Activated CD4-positive, alpha-beta T cell treated with anti-CD3 and anti-CD28 coated beads, Interleukin-2, amount 50 U/mL, for 48 hours (primary cell): ENCODE measurements around the gene CERCAM.
"Not testable (repeated sequence)": the region's sequence is repeated elsewhere in the genome, so short reads cannot be mapped to it uniquely, and the experiment has no call there.

ENCODE experiments used
- DNase-seq, 2 experiments: peaks; one replicate each; pipeline ENCODE4 v3.0.0-alpha.2; 2020

The CERCAM gene

GRCh38 chr9:128393970-128394369 lies 26.7 kb upstream of the CERCAM start:
- no peak for DNase-seq

DNA sequence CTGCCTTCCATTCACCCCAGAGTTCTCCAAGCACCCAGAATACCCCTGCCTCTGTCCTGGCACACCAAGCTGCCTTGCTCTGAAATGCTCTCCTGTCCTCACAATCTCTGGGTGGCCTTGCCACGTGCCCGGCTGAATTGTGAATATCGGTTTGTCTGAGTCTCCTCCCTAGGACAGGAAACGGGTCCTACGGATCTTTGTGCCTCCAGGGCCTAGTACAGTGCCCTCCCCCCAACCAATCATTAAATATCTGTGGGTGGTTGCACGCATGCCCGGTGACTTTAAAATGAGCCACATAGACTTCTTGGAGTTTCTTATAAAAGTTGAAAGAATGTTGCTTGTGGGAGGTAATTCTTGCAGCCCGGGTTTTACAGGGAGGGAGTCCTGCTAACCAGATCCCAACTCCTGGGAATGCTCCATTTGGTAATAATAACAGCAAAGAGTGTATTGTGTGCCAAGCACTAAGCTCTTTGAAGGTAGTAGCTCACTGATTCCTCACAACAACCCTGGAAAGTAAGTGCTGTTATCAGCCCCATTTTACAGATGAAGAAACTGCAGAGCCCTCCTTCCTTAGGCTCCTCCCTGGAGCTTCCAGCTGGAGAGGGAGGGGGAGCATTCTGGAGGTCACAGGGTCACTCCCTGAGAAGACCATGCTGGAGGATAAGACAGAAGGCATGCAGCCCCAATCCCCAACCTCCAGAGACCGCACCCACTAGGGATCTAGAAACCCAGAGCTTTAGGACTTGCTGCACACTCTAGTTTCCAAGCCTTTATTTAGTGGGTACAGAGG lies 26.1 kb upstream of the CERCAM start:
- no peak for DNase-seq

GRCh38 chr9:128396970-128397613 lies 23.6 kb upstream of the CERCAM start:
- DNase-seq: no peak

GRCh38 chr9:128397831-128398230 lies 22.8 kb upstream of the CERCAM start:
- no peak for DNase-seq

DNA sequence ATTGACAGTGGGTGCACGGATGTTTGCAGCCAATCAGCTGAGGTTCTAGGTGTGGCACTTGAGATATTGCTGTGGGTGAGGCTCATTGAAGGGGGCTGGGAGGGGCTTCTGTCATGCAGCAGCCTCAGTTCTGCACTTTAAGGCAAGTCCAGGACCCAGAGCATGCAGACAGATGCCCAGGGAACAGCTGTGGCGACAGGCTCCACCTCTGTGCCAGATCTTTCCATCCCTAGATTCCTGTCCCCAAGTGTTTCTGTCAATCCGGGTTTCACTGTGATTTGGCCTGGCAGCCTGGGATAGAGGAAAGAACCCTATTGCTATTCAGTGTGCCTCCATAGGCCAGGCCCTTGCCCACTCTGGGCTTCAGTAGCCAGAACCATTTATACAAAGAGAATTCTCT lies 20.8 kb upstream of the CERCAM start:
- no peak for DNase-seq

DNA sequence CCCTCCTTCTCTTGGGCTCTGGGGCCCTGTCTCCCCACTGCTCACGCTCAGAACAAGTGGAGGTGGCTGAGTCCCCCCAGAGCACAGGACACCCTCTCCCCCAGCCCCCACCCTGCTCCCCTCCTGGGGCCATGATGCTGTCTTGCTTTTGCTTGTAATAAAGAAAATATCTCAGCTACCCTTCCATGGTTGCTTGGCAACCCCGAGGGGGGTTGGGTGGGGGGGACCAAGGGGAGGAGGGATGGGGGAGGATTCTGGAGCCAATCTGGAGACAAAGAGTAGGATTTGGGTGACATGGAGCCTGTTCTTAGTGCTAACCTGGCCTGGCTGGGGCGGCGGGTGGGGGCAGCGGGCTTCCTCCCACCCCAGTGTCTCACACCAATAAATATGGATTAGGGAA lies 16.1 kb upstream of the CERCAM start:
- DNase-seq: no peak

GRCh38 chr9:128405077-128405779 lies 15.4 kb upstream of the CERCAM start:
- DNase-seq: no peak

- no peak for DNase-seq
Observed at GRCh38 chr9:128405780-128406171, 14.9 kb upstream of the CERCAM start.

DNA sequence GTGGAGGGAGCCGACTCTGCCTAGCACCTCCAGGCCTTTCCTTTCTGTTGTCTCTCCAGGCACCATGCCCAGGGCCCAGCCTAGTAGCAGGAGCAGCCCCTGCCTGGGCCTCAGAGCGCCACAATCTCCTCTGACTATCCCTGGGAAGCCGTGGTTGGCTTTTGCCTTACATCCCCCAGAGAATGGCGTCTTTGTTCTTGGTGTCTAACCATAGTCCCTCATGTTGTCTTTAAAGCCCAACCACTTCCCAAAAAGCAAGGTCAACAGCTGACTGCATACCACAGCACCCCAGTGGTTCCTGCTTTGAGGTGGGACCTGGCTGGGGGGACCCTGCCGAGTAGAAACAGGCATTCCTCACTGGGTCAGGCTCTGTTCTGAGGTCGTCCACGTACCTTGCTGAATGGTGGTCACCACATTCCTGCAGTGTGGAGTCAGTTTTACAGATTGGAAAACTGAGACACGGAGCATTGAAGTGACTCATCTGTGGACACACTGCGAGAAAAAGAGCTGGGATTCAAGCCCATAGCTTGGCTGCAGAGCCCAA lies 13.7 kb upstream of the CERCAM start:
- DNase-seq: no peak

DNA sequence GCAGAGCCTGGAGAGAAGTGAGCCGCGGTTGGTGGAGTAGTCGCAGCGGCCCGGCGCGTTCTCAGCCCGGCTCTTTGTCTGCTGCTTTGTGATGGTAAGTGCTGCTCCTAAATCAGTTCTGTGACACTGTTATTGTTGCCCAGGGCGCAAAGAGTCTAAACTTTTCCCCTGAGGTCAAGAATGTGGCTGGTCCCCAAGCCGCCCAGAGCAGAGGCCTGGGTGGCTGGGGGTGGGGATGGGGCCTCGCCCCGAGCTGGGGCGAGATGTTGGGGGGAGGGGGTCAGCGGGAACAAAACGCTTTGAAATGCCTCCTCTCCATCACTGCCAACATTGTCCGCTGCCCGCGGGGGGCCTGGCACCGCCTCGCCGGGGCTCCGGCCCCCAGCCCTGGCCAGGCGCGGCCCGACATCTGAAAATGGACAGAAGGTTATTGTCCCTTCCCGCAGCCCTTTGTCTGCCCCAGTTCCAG lies 11.7 kb upstream of the CERCAM start:
- DNase-seq: no peak

- no peak for DNase-seq
Observed at GRCh38 chr9:128409450-128409849, 11.2 kb upstream of the CERCAM start.

GRCh38 chr9:128409978-128410377 lies 10.7 kb upstream of the CERCAM start:
- DNase-seq: no peak

DNA sequence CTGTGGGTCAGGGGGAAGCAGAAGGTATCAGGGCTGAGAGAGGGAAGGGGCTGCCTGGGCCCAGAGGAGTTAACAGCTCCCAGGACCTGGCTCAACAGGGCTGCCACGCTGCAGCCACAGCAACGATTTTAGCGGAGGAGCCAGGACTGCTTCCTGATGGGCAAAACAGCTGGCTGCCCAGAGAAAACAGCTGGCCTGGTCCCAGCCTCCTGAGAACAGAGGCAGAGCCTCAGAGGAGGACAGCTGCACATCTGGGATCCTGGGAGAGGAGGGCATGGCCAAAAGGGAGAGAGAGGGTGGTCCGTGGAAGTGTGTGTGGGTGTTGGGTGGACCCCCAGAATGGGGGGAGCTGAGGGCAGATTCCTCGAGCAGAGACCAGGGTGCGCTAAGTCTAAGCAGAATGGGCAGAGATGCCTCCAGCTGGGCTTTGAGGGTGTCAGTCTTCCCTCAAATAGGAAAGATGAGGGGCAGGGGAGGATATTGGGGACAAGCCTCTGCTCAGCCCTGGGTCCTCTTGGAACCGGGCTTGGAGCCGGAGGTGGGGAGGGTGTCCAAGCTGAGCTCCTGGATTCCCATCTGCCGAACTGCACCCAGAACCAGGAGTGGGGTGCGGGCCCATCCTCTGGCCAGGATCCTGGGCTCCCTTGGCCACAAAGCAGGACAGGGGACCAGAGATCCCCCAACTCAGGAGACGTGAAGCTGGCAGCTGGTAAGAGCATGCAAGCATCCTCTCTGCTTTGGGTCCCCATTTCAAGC lies 9.1 kb upstream of the CERCAM start:
- no peak for DNase-seq

DNA sequence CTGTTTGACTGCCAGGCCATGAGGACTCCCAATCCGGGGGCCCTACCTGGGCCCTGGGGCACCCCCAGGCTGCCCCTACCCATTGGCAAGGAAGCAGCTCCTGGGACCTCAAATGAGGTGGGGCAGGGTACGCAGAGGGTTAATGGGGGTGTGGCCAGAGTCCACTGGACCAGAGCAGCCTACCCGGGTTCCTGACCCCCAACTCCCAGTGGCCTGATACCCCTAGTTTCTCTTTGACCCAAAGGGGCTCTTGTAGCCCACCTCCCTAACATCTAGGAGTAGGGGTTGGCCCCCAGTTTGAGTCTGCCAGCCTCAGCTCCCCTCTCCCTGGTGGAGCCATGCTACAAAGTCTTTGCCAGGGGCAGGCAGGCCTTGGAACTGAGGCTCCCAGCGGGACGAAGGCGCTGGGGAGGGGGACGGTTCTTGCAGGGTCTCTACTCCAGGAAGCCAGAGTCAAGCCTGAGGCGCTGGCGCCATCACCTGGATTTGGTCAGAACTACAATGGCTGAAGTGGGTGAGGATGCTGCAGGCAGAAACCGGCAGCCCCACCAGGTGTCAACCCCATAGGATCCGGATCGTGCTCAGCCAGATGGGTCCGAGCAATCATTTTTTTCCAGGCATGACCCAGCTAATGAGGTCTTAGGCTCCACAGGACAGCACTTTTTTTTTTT lies 8.4 kb upstream of the CERCAM start:
- DNase-seq: peak; percentile 61 to 70

DNA sequence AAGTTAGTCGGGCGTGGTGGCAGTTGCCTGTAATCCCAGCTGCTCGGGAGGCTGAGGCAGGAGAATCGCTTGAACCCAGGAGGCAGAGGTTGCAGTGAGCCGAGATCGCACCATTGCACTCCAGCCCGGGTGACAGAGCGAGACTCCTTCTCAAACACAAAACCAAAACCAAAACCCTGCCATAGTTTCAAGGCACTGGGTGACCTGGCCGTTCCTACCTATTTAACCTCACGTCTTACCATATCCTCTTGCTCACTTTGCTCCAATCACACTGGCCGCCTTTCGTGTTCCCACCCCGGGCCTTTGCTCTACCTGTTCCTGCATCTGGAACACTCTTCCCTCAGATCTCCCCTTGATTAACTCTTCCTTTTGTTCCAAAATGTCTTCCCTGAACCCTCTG lies 6.9 kb upstream of the CERCAM start:
- DNase-seq: not testable (repeated sequence)

DNA sequence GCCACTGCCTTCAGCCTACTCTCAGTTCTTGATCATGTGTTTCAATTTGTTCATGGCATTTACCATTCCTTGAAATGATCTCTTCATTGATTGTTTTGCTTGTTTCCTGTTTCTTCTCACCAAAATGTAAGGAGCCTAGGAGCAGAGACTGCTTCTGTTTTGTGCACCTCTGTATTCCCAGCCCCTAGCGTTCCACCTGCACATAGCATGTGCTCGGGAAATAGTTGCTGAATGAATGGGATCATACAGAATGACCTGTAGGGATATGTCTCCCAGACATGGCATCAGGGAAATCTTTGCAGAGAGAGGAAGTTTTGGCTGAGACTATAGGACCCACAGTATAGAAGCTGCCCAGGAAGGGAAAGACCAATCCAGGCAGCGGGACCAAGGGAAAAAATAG lies 6.2 kb upstream of the CERCAM start:
- no peak for DNase-seq

DNA sequence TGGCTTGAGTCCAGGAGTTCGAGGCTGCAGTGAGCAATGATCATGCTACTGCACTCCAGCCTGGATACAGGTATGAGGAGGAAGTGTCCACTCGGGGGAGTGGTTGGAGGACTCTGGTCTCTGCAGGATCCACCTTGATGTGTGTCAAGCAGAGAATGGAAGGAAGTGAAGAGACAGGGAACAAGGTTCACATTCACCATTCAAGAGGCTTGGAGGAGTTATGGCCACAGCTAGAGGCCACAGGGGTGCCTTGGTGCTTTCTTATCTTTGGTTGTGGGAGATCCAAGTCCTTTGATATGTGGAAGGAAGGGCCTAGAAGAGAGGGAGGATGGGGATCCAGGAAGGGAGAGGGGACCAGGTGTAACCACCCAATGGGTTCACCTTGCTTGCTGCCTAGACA lies 5.4 kb upstream of the CERCAM start:
- no peak for DNase-seq

DNA sequence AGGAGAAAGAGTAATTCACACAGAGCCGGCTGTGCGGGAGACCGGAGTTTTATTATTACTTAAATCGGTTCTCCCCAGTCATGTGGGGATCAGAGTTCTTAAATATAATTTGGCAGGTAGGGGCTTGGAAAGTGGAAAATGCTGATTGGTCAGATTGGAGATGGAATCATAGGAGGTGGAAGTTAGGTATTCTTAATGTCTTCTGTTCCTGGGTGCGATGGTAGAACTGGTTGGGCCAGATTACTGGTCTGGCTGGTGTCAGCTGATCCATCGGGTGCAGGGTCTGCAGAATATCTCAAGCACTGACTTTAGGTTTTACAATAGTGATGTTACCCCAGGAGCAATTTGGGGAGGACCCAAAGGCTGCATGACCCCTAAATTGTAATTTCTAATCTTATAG lies 4.6 kb upstream of the CERCAM start:
- no peak for DNase-seq

GRCh38 chr9:128416432-128417019 lies 4.1 kb upstream of the CERCAM start:
- no peak for DNase-seq

DNA sequence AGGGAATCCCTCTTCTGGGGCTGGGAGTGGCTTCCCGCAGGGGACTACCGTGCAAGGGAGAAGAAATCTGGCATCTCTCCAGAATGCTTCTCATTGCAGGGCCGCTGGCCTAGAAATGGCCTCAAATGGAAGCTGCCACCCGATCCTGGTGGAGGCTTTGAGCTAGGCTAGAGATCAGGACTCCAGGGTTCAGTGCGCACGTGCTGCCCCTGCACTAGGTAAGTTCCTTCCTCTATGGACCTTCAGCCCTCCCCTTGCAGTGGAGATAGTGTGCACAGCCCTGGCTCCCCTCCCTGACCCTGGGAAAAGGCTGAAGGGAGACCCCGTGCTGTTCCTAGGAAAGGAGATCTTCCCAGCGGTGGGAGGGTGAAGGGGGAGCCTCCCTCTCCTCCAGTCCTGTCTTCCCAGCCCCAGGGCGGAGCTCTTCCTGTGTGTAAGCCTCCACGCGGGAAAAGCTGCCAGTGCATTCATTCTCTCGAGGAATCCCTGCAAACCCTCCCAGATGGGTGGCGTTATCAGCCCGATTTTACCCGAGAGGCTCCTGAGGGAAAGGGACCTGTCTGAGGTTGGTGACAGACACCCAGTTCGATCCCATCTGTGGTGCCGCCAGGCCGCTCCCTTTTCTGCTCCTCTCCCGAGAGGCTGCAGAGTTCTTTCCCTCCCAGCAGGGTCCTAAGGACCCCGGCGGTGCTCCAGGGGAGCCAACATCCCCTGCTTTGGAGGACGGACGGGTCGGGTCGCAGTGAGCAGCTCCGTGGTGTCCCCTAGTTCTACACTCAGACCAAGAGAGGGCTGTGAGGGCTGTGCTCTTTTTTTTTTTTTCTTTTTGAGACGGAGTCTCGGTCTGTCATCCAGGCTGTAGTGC lies 1.4 kb upstream of the CERCAM start:
- DNase-seq: no peak
